Esophagus muscularis mucosa (tissue), 4 donors: Measurements from ENCODE around the gene ANGPTL4. TPM values are rescaled to one million over a fixed set of nuclear protein-coding genes. Genes with fewer than 3 reads are reported as not detected.

Source experiments
- DNase-seq: peaks from one replicate; pipeline ENCODE4 v3.0.0-alpha.2; 2017; ENCODE audit errors: extremely low spot score
- H3K27ac ChIP-seq, 4 donors: fragments of 200-600 bp; sonication (generic); replicated peaks in 1 of 4; 1 replicate in 3 of 4; 2 replicates in 1 of 4; pipeline ENCODE4 v1.5.1; 2016 to 2019; ENCODE audit warnings: mild to moderate bottlenecking in 1 of 4
- H3K27me3 ChIP-seq, 4 donors: fragments of 200-600 bp; sonication (generic); one replicate each; pipeline versions ENCODE4 v1.5.1 to v1.6.0; 2016 to 2019
- H3K36me3 ChIP-seq, 4 donors: fragments of 200-600 bp; sonication (generic); one replicate each; pipeline ENCODE4 v1.5.1; 2016 to 2019
- H3K4me1 ChIP-seq, 4 donors: fragments of 200-600 bp; sonication (generic); one replicate each; pipeline ENCODE4 v1.5.1; 2016 to 2019
- H3K4me3 ChIP-seq, 4 donors: fragments of 200-600 bp; sonication (generic); 1 replicate in 2 of 4; 2 replicates in 2 of 4; pipeline ENCODE4 v1.5.1; 2016 to 2019; ENCODE audit warnings: mild to moderate bottlenecking in 4 of 4, moderate library complexity in 1 of 4
- H3K9me3 ChIP-seq, 4 donors: fragments of 200-600 bp; sonication (generic); 1 replicate in 3 of 4; 2 replicates in 1 of 4; pipeline ENCODE4 v1.5.1; 2016 to 2019
- EP300 ChIP-seq: sonication (generic); formaldehyde crosslinking; IDR thresholded peaks from one replicate; pipeline ENCODE4 v1.6.1; 2017; ENCODE audit warnings: antibody characterized with exemption
- POLR2A ChIP-seq: fragments of 450-650 bp; IDR thresholded peaks from one replicate; pipeline ENCODE4 v1.6.1; 2017; ENCODE audit warnings: antibody characterized with exemption, moderate library complexity, mild to moderate bottlenecking, low read depth
- POLR2AphosphoS5 ChIP-seq, 2 donors: sonication (generic); formaldehyde crosslinking; IDR thresholded peaks; one replicate each; pipeline ENCODE4 v1.6.1; 2017; ENCODE audit warnings: antibody characterized with exemption in 2 of 2
- WGBS: methylation state at CpG from one replicate; pipeline ENCODE4 v1.1.5; 2018; 5-methylcytosine and 5-hydroxymethylcytosine counted together
- intact Hi-C: fragments of 100-400 bp; cut with DNase I; formaldehyde crosslinking; loops from one replicate; pipeline ENCODE4 v1.15.1; 2023
- total RNA-seq, 4 donors: library from RNA; depleted of rRNA; stranded (reverse); fragments of >200 nt; gene quantifications; one replicate each; pipeline versions ENCODE4 v1.1.0 to v1.2.1, GENCODE V29; 2016
- TF ChIP-seq, protein P1 (sequence below), 3 experiments: fragments of 200-600 bp in 2 of 3; fragments of 450-650 bp in 1 of 3; sonication (generic) in 2 of 3; IDR thresholded peaks; one replicate each; pipeline ENCODE4 v1.5.1; 2017 to 2019; ENCODE audit warnings: antibody characterized with exemption in 3 of 3, mild to moderate bottlenecking in 2 of 3, moderate library complexity in 1 of 3

The ANGPTL4 gene
- total RNA-seq, 4 donors from 2014 or later: 3.7 to 37.9 (median 22.6) TPM

DNA sequence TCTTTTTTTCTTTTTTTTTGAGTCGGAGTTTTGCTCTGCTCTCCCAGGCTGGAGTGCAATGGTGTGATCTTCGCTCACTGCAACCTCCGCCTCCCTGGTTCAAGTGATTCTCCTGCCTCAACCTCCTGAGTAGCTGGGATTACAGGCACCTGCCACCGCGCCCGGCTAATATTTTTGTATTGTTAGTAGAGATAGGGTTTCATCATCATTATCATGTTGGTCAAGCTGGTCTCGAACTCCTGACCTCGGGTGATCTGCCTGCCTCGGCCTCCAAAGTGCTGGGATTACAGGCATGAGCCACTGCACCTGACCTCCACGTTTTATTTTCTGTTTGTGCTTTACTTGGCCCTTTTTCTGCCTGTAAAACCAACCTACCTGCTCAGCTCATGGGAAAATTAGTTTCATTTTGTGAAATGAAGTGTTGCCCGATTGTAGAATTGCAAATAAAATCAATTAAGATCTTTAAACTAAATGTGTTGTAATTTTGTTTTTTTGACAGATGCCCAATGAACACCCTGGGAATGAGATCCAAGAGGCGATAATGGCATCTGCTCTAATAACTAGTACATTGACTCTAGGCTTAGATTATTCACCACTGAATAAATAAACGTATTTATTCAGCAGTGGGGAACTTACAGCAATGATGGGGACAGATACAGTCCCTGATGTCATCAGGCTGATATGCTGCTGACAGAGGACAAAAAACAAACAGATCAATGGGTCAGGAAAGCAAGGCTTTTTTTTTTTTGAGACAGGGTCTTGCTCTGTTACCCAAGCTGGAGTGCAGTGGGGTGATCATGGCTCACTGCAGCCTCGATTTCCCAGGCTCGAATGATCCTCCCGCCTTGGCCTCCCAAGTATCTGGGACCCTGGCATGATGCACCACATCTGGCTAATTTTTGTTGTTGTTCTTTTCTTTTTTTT is 24.0 kb downstream of the ANGPTL4 start:
- peaks cover 0 to 10% (median 3%) of the 10 kb centered on the region in 4 donors for H3K36me3 ChIP-seq

DNA sequence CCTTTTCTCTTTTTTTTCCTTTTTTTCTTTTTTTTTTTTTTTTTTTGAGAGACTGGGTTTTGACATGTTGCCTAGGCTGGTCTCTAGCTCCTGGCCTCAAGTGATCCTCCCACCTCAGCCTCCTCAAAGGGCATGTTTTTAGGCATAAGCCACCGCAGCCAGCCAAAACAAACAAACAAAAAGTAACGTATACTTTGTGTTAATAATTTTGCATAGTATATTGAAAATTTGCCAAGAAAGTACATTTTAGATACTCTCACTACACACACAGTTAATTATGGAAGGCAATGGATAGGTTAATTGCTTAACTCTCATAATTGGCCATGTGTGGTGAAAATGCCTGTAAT is 24.6 kb downstream of the ANGPTL4 start:
- H3K36me3 ChIP-seq: peaks cover 0 to 10% (median 3%) of the 10 kb centered on the region in 4 donors
- DNase-seq: no peak
- intact Hi-C loops: no loop called here
- H3K4me1 ChIP-seq: peaks cover 34 to 42% (median 39%) of the 10 kb centered on the region in 4 donors
- TF ChIP-seq, protein P1, sequence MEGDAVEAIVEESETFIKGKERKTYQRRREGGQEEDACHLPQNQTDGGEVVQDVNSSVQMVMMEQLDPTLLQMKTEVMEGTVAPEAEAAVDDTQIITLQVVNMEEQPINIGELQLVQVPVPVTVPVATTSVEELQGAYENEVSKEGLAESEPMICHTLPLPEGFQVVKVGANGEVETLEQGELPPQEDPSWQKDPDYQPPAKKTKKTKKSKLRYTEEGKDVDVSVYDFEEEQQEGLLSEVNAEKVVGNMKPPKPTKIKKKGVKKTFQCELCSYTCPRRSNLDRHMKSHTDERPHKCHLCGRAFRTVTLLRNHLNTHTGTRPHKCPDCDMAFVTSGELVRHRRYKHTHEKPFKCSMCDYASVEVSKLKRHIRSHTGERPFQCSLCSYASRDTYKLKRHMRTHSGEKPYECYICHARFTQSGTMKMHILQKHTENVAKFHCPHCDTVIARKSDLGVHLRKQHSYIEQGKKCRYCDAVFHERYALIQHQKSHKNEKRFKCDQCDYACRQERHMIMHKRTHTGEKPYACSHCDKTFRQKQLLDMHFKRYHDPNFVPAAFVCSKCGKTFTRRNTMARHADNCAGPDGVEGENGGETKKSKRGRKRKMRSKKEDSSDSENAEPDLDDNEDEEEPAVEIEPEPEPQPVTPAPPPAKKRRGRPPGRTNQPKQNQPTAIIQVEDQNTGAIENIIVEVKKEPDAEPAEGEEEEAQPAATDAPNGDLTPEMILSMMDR (IDR thresholded peaks at IDR 0.05): no peak
- TF ChIP-seq POLR2A (no peak), EP300 (no peak), POLR2AphosphoS5 (IDR thresholded peaks at IDR 0.05) (no peak)
- 57% methylated on average over 2 of the region's 2 CpGs for WGBS
- peak overlapping the region in 3 of 4 donors; percentile 100 for H3K27ac ChIP-seq
- H3K9me3 ChIP-seq: no peaks in the 10 kb centered on the region
- no peak overlapping the region for H3K4me3 ChIP-seq
- H3K27me3 ChIP-seq: no peaks in the 10 kb centered on the region

More for the DNA sequence above, 24.0 kb downstream of the ANGPTL4 start:
- intact Hi-C loops: no loop called here
- H3K27me3 ChIP-seq: no peaks in the 10 kb centered on the region
- H3K9me3 ChIP-seq: no peaks in the 10 kb centered on the region
- DNase-seq: no peak
- no peak for TF ChIP-seq POLR2AphosphoS5 (IDR thresholded peaks at IDR 0.05)
- no peak for TF ChIP-seq EP300
- TF ChIP-seq POLR2A: no peak
- TF ChIP-seq, protein P1 (IDR thresholded peaks at IDR 0.05): no peak
- 90% methylated on average over 16 of the region's 16 CpGs for WGBS
- no peak overlapping the region for H3K4me3 ChIP-seq
- H3K4me1 ChIP-seq: peaks cover 28 to 36% (median 33%) of the 10 kb centered on the region in 4 donors
- H3K27ac ChIP-seq: peak overlapping the region in 2 of 4 donors; percentile 30 to 100

DNA sequence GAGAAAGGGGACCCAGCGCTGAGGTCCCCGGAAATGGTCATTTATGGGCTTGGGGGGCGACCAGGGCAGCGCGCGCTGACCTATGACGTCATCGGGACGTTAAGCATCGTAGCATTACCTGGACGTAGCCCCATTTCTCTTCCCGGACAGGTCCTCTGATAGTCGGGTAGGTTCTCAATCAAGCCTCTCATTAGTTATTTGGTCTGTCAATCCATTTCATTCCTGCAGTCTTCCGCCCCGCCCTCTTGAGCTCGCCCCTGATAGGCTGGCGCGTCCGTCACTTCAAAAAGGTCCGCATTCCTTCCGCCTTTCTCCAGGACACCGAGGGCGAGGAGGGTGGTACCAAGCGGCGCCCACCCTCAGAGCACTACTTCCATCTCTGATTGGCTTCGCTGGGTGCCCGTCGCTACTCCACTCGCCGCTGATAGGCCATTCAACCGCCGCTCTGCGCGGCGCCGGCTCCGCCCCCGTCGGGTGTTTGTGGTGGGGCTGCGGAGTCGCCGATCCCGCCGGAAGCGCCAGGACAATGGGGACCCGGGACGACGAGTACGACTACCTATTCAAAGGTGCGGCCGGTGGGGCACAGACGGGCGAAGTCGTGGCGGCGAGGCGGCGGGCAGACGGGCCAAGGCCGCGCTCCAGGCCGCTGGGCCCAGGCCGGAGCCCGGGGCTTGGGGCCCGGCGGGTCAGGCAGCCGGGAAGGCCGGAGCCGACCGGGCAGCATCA is 26.1 kb downstream of the ANGPTL4 start, which contains the start of gene RAB11B:
TSS of gene RAB11B (plus strand) at position 470 of the 726 bp plus-strand sequence. CDS start at position 527, 57 bp downstream.
- H3K36me3 ChIP-seq: peaks cover 0 to 10% (median 3%) of the 10 kb centered on the region in 4 donors
- H3K27me3 ChIP-seq: no peaks in the 10 kb centered on the region
- intact Hi-C loops: no loop called here
- TF ChIP-seq, protein P1 (IDR thresholded peaks at IDR 0.05): no peak
- TF ChIP-seq EP300 (no peak), POLR2A (peak; percentile 72), POLR2AphosphoS5 (IDR thresholded peaks at IDR 0.05) (peak; percentile 81 to 87)
- DNase-seq: peak; percentile 100
- H3K27ac ChIP-seq: peak within 1 kb of the TSS; percentile 100
- H3K4me1 ChIP-seq: peaks cover 45 to 57% (median 54%) of the 10 kb centered on the region in 4 donors
- H3K4me3 ChIP-seq: peak within 1 kb of the TSS; percentile 88 to 99 (median 94)
- no peaks in the 10 kb centered on the region for H3K9me3 ChIP-seq
- WGBS: 1% methylated on average over 25 of the region's 70 CpGs

DNA sequence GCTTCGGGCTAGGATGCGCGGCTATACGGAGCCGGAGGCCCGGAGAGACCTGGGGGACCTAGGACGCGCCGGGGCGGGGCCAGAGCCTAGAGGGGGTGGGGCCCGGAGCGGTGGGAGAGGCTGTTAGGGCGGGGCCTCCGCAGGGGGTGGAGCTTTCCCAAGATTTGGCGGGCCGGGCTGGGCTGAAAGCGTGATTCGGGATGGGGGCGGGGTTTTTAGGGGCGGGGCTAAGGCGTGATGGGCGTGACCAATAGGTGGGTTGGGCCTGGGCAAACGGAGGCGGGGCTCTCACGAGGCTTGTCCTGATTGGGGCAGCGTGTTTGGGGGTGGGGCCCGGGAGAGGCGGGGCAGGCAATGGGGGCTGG is 26.6 kb downstream of the ANGPTL4 start:
- peak in 1 of 2 donors; percentile 57 for TF ChIP-seq POLR2AphosphoS5 (IDR thresholded peaks at IDR 0.05)
- no peak for TF ChIP-seq EP300
- H3K4me3 ChIP-seq: peak overlapping the region; percentile 88 to 99 (median 94)
- no peaks in the 10 kb centered on the region for H3K9me3 ChIP-seq
- no peaks in the 10 kb centered on the region for H3K27me3 ChIP-seq
- DNase-seq: peak; percentile 99
- 5% methylated on average over 8 of the region's 28 CpGs for WGBS
- peaks cover 49 to 62% (median 59%) of the 10 kb centered on the region in 4 donors for H3K4me1 ChIP-seq
- peak overlapping the region; percentile 100 for H3K27ac ChIP-seq
- H3K36me3 ChIP-seq: peaks cover 0 to 13% (median 3%) of the 10 kb centered on the region in 4 donors
- intact Hi-C loops: no loop called here
